Esophagus muscularis mucosa (tissue), 4 donors: ENCODE results near the gene CDC42SE2. TPM values are rescaled to one million over a fixed set of nuclear protein-coding genes. Genes with fewer than 3 reads are reported as not detected.

Source experiments
- DNase-seq: peaks from one replicate; pipeline ENCODE4 v3.0.0-alpha.2; 2017; ENCODE audit errors: extremely low spot score
- H3K27ac ChIP-seq, 4 donors: fragments of 200-600 bp; sonication (generic); replicated peaks in 1 of 4; 1 replicate in 3 of 4; 2 replicates in 1 of 4; pipeline ENCODE4 v1.5.1; 2016 to 2019; ENCODE audit warnings: mild to moderate bottlenecking in 1 of 4
- H3K27me3 ChIP-seq, 4 donors: fragments of 200-600 bp; sonication (generic); one replicate each; pipeline versions ENCODE4 v1.5.1 to v1.6.0; 2016 to 2019
- H3K36me3 ChIP-seq, 4 donors: fragments of 200-600 bp; sonication (generic); one replicate each; pipeline ENCODE4 v1.5.1; 2016 to 2019
- H3K4me1 ChIP-seq, 4 donors: fragments of 200-600 bp; sonication (generic); one replicate each; pipeline ENCODE4 v1.5.1; 2016 to 2019
- H3K4me3 ChIP-seq, 4 donors: fragments of 200-600 bp; sonication (generic); 1 replicate in 2 of 4; 2 replicates in 2 of 4; pipeline ENCODE4 v1.5.1; 2016 to 2019; ENCODE audit warnings: mild to moderate bottlenecking in 4 of 4, moderate library complexity in 1 of 4
- H3K9me3 ChIP-seq, 4 donors: fragments of 200-600 bp; sonication (generic); 1 replicate in 3 of 4; 2 replicates in 1 of 4; pipeline ENCODE4 v1.5.1; 2016 to 2019
- CTCF ChIP-seq, 3 experiments: fragments of 200-600 bp in 2 of 3; fragments of 450-650 bp in 1 of 3; sonication (generic) in 2 of 3; IDR thresholded peaks; one replicate each; pipeline ENCODE4 v1.5.1; 2017 to 2019; ENCODE audit warnings: antibody characterized with exemption in 3 of 3, mild to moderate bottlenecking in 2 of 3, moderate library complexity in 1 of 3
- EP300 ChIP-seq: sonication (generic); formaldehyde crosslinking; IDR thresholded peaks from one replicate; pipeline ENCODE4 v1.6.1; 2017; ENCODE audit warnings: antibody characterized with exemption
- POLR2A ChIP-seq: fragments of 450-650 bp; IDR thresholded peaks from one replicate; pipeline ENCODE4 v1.6.1; 2017; ENCODE audit warnings: antibody characterized with exemption, moderate library complexity, mild to moderate bottlenecking, low read depth
- POLR2AphosphoS5 ChIP-seq, 2 donors: sonication (generic); formaldehyde crosslinking; IDR thresholded peaks; one replicate each; pipeline ENCODE4 v1.6.1; 2017; ENCODE audit warnings: antibody characterized with exemption in 2 of 2
- WGBS: methylation state at CpG from one replicate; pipeline ENCODE4 v1.1.5; 2018; 5-methylcytosine and 5-hydroxymethylcytosine counted together
- intact Hi-C: fragments of 100-400 bp; cut with DNase I; formaldehyde crosslinking; loops from one replicate; pipeline ENCODE4 v1.15.1; 2023
- total RNA-seq, 4 donors: library from RNA; depleted of rRNA; stranded (reverse); fragments of >200 nt; gene quantifications; one replicate each; pipeline versions ENCODE4 v1.1.0 to v1.2.1, GENCODE V29; 2016

CDC42SE2 gene
- total RNA-seq, 4 donors from 2014 or later = 23.1 to 28.0 (median 25.4) TPM

GRCh38 chr5:131369558-131369957, 105.7 kb downstream of the CDC42SE2 start:
- 77% methylated on average over 1 of the region's 1 CpG for WGBS
- no peaks in the 10 kb centered on the region for H3K36me3 ChIP-seq
- intact Hi-C loops = no loop called here
- peaks cover 0 to 7% (median 6%) of the 10 kb centered on the region in 4 donors for H3K4me1 ChIP-seq
- TF ChIP-seq POLR2AphosphoS5 (IDR thresholded peaks at IDR 0.05) = no peak
- no peak for TF ChIP-seq EP300
- TF ChIP-seq POLR2A = no peak
- TF ChIP-seq CTCF (IDR thresholded peaks at IDR 0.05) = no peak
- no peak for DNase-seq
- H3K27ac ChIP-seq = no peak overlapping the region
- H3K4me3 ChIP-seq = no peak overlapping the region
- H3K9me3 ChIP-seq = no peaks in the 10 kb centered on the region
- H3K27me3 ChIP-seq = no peaks in the 10 kb centered on the region

GRCh38 chr5:131371835-131372234, 108.0 kb downstream of the CDC42SE2 start:
- intact Hi-C loops = no loop called here
- no peak for TF ChIP-seq EP300
- no peak for TF ChIP-seq POLR2A
- no peak for TF ChIP-seq CTCF (IDR thresholded peaks at IDR 0.05)
- no peak for TF ChIP-seq POLR2AphosphoS5 (IDR thresholded peaks at IDR 0.05)
- Histone ChIP-seq H3K27ac (no peak overlapping the region), H3K4me1 (peaks cover 0 to 15% (median 9%) of the 10 kb centered on the region in 4 donors), H3K4me3 (no peak overlapping the region), H3K27me3 (no peaks in the 10 kb centered on the region), H3K9me3 (no peaks in the 10 kb centered on the region), H3K36me3 (no peaks in the 10 kb centered on the region)
- WGBS = 94% methylated on average over 2 of the region's 2 CpGs
- DNase-seq = no peak

GRCh38 chr5:131373265-131373664, 109.4 kb downstream of the CDC42SE2 start:
- no peak overlapping the region for H3K27ac ChIP-seq
- no peak overlapping the region for H3K4me3 ChIP-seq
- H3K27me3 ChIP-seq = no peaks in the 10 kb centered on the region
- intact Hi-C loops = no loop called here
- peaks cover 0 to 26% (median 20%) of the 10 kb centered on the region in 4 donors for H3K4me1 ChIP-seq
- H3K9me3 ChIP-seq = no peaks in the 10 kb centered on the region
- 93% methylated on average over 5 of the region's 5 CpGs for WGBS
- no peaks in the 10 kb centered on the region for H3K36me3 ChIP-seq
- no peak for TF ChIP-seq EP300
- no peak for TF ChIP-seq POLR2AphosphoS5 (IDR thresholded peaks at IDR 0.05)
- no peak for TF ChIP-seq CTCF (IDR thresholded peaks at IDR 0.05)
- TF ChIP-seq POLR2A = no peak
- DNase-seq = no peak

- intact Hi-C loops = no loop called here
- no peak for DNase-seq
- TF ChIP-seq EP300 (no peak), POLR2AphosphoS5 (IDR thresholded peaks at IDR 0.05) (no peak), POLR2A (no peak), CTCF (IDR thresholded peaks at IDR 0.05) (no peak)
- peaks cover 10 to 36% (median 25%) of the 10 kb centered on the region in 4 donors for H3K4me1 ChIP-seq
- H3K36me3 ChIP-seq = no peaks in the 10 kb centered on the region
- 87% methylated on average over 2 of the region's 2 CpGs for WGBS
- no peaks in the 10 kb centered on the region for H3K27me3 ChIP-seq
- no peak overlapping the region for H3K27ac ChIP-seq
- no peaks in the 10 kb centered on the region for H3K9me3 ChIP-seq
- no peak overlapping the region for H3K4me3 ChIP-seq
Measured at GRCh38 chr5:131375351-131375750, 111.5 kb downstream of the CDC42SE2 start.

- intact Hi-C loops = no loop called here
Measured at GRCh38 chr5:131377346-131377745, 113.5 kb downstream of the CDC42SE2 start.

More at GRCh38 chr5:131377346-131377745, 113.5 kb downstream of the CDC42SE2 start:
- TF ChIP-seq POLR2AphosphoS5 (IDR thresholded peaks at IDR 0.05) (no peak), CTCF (IDR thresholded peaks at IDR 0.05) (no peak), EP300 (no peak), POLR2A (no peak)
- Histone ChIP-seq H3K4me1 (peaks cover 10 to 37% (median 31%) of the 10 kb centered on the region in 4 donors), H3K36me3 (no peaks in the 10 kb centered on the region), H3K27me3 (no peaks in the 10 kb centered on the region), H3K27ac (no peak overlapping the region), H3K4me3 (no peak overlapping the region), H3K9me3 (no peaks in the 10 kb centered on the region)
- no peak for DNase-seq
- 96% methylated on average over 6 of the region's 6 CpGs for WGBS
